ENCODE data around the gene FALEC. TPM values are rescaled to one million over a fixed set of nuclear protein-coding genes. Genes with fewer than 3 reads are reported as not detected.

FALEC gene
- total RNA-seq, 1 donor, result 1.3 TPM

DNA sequence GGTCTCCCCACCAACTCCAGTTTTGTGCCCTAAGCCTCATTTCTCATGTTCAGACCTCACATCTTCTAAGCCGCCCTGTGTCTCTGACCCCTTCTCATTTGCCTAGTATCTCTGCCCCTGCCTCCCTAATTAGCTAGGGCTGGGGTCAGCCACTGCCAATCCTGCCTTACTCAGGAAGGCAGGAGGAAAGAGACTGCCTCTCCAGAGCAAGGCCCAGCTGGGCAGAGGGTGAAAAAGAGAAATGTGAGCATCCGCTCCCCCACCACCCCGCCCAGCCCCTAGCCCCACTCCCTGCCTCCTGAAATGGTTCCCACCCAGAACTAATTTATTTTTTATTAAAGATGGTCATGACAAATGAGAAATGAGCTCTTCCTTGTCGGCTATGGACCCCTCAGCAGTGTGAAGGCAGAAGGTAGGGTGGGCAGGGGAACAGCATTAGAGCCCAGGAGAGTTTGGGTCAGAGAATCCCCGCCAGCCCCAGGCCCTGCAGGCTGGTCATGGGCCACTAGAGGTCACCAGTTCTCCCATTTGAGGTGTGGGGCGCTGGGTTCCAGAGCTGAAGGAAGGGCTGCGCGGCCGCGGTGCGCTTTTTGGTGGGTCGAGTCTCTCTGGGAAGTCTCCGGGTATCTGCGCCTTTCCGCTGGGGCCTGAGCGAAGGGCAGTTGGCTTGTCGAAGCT, 45.2 kb downstream of the FALEC start:
- DNase-seq (ENCODE audit: low read depth), result no peak
- H3K4me3 ChIP-seq (ENCODE audit: low read depth, low read length), result peak overlapping the region; percentile 70

GRCh38 chr1:150561254-150561973, 45.9 kb downstream of the FALEC start:
- H3K4me3 ChIP-seq (ENCODE audit: low read depth, low read length), result peak overlapping the region; percentile 70
- TF ChIP-seq, protein P1, sequence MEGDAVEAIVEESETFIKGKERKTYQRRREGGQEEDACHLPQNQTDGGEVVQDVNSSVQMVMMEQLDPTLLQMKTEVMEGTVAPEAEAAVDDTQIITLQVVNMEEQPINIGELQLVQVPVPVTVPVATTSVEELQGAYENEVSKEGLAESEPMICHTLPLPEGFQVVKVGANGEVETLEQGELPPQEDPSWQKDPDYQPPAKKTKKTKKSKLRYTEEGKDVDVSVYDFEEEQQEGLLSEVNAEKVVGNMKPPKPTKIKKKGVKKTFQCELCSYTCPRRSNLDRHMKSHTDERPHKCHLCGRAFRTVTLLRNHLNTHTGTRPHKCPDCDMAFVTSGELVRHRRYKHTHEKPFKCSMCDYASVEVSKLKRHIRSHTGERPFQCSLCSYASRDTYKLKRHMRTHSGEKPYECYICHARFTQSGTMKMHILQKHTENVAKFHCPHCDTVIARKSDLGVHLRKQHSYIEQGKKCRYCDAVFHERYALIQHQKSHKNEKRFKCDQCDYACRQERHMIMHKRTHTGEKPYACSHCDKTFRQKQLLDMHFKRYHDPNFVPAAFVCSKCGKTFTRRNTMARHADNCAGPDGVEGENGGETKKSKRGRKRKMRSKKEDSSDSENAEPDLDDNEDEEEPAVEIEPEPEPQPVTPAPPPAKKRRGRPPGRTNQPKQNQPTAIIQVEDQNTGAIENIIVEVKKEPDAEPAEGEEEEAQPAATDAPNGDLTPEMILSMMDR (IDR thresholded peaks at IDR 0.05; ENCODE audit: insufficient read depth, low read depth, low read length), result peak; percentile 34
- peak; percentile 99 for DNase-seq (ENCODE audit: low read depth)

More for the DNA sequence above, 45.2 kb downstream of the FALEC start:
- TF ChIP-seq, protein P1 (IDR thresholded peaks at IDR 0.05; ENCODE audit: insufficient read depth, low read depth, low read length), result peak; percentile 89

GRCh38 chr1:150561974-150562445, 46.5 kb downstream of the FALEC start:
- TF ChIP-seq, protein P1 (IDR thresholded peaks at IDR 0.05; ENCODE audit: insufficient read depth, low read depth, low read length), result no peak
- H3K4me3 ChIP-seq (ENCODE audit: low read depth, low read length), result peak overlapping the region; percentile 70
- peak; percentile 96 for DNase-seq (ENCODE audit: low read depth)

DNA sequence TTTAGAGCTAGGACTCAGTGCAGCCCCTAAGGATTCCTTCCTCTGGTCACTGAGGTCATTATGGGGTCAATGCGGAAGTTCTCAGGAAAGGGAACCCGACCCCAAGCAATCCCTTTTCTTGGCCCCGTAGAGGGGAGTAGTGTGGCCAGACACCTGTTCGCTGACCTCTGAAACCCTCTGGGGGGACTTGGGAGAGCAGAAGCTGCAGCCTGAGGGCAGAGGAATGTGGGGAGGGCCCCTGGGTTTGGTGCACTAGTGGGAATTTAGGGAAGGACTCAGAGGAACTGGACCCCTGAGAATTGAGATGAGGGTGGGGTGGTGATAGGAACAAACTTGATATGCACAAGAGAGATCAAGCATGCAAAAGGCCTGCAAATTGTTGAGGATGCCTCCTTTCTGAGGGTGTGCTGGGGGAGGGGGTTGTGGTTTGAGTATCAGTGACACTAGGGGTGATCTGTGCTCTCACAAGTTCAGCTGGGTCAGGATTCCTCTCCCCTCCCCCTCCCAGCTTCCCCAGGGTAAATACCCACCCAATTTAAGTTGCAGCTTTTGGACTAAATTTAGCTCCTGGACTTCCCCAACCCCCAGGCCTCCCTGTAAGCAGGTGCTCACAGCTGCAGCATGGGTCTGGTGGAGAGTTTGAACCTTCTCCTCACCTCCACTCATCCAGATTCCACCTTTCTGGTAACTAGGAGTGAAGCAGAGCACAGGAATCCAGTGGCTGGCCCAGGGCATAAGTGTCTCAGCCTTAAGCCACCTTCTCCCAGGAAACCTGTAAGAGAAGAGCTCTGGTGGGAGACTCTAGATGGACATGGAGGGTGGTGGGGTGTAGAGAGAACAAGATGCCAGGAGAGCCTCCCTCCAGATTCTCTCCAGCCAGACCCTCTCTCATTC, 47.1 kb downstream of the FALEC start:
- DNase-seq (ENCODE audit: low read depth), result peak; percentile 38
- H3K4me3 ChIP-seq (ENCODE audit: low read depth, low read length), result peak overlapping the region; percentile 70
- TF ChIP-seq, protein P1 (IDR thresholded peaks at IDR 0.05; ENCODE audit: insufficient read depth, low read depth, low read length), result no peak

- peak; percentile 44 for DNase-seq (ENCODE audit: low read depth)
- no peak overlapping the region for H3K4me3 ChIP-seq (ENCODE audit: low read depth, low read length)
- TF ChIP-seq, protein P1 (IDR thresholded peaks at IDR 0.05; ENCODE audit: insufficient read depth, low read depth, low read length), result no peak
Measured at GRCh38 chr1:150563340-150564038, 47.9 kb downstream of the FALEC start.

All from fibroblast of villous mesenchyme (primary cell).